ACHN (cell line): Measurements from ENCODE around the gene TNFSF9.
"Not testable (repeated sequence)": the region's sequence is repeated elsewhere in the genome, so short reads cannot be mapped to it uniquely, and the experiment has no call there.

ENCODE experiments used
- DNase-seq: peaks from one replicate; pipeline ENCODE4 v3.0.0-alpha.2; 2015
- in situ Hi-C: cut with HindIII; loops from 2 replicates; pipeline ENCODE4 v1.10.0; 2017; ENCODE audit warnings: low sequenced_read_pairs, low pct_ligation_motif_present, low pct_unique_long_range_greater_than_20kb

TNFSF9 gene

DNA sequence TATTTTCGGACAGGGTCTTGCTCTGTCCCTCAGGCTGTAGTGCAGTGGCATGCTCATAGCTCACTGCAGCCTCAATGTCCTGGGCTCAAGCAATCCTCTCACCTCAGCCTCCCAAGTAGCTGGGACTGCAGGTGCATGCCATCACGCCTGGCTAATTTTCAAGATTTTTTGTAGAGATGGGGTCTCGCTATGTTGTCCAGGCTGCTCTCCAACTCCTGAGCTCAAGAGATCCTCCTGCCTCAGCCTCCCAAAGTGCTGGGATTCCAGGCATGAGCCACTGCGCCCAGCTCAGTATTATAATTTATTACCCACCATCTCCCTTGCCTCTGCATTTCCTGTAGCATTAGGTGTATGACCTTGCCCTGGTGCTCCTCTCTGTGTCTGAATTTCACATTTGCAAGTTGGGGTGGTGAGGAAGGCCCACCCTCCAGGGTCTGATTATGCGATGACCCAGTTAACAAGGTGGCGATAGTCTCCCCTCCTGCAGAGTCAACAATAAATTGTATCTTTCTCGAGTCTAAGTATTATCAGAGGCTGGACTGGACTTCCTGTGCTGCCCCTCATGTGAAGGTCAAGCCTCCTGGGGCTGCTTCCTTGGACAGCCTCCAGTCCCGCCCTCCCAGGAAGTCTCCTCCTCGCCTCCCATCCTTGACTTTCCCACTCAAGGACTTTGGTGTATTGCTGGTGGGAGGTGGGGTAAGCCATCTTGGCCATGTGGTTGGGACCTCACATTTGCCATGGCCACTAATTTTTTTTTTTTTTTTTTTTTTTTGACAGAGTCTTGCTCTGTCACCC lies 27.2 kb upstream of the TNFSF9 start:
- DNase-seq: no peak
- in situ Hi-C loops: no loop called here

GRCh38 chr19:6508028-6508771 lies 22.6 kb upstream of the TNFSF9 start:
- DNase-seq, in situ Hi-C loops: not testable (repeated sequence)

GRCh38 chr19:6509118-6509971 lies 21.5 kb upstream of the TNFSF9 start:
- DNase-seq: no peak
- in situ Hi-C loops: no loop called here

GRCh38 chr19:6510618-6511017 lies 20.2 kb upstream of the TNFSF9 start:
- no peak for DNase-seq
- in situ Hi-C loops: no loop called here

DNA sequence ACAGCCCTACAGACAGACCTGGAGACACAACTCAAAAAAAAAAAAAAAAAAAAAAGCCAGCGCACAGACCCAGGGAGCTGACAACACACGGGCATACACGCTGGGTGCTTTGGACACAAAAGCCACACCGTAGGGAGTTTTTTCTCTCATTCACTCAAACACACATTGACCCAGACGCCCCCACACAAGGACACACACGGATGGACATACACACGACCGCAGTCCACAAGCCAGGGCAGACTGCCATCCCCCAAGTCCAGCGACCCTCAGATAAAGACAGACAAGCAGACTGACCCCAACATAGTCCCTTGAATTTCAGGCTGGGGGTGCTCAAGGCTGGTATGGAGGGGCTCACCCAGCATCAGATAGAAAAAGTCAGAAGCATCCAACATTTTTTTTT lies 16.7 kb upstream of the TNFSF9 start:
- in situ Hi-C loops: no loop called here
- no peak for DNase-seq

DNA sequence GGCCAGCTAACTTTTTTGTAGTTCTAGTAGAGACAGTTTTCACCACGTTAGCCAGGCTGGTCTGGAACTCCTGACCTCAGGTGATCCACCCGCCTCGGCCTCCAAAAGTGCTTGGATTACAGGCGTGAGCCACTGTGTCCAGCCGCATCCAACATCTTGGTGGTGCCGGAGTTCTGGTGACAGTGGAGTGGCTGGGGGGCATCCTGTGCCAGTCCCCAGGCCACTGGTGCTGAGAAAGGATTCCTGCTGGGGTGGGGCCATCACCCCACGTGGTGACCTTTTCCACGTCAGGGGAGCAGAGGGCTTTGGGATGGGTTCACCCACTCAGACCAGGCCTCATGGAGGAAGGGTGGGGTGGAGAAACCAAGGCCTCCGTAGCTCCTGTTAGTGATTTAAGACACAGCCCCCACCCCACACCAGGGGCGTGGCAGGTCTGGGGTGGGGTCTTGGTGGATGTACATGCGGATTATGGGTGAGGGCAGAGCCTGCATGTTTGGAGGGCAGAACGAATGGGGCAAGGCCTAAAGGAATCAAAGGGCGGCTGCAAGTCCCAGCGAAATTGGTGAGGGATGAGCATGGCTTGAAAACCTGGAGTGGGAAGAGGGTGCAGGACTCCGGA lies 15.8 kb upstream of the TNFSF9 start:
- in situ Hi-C loops: no loop called here

GRCh38 chr19:6516018-6516658 lies 14.7 kb upstream of the TNFSF9 start:
- in situ Hi-C loops: no loop called here
- peak; percentile 95 for DNase-seq

More for the DNA sequence above, 15.8 kb upstream of the TNFSF9 start:
- no peak for DNase-seq

DNA sequence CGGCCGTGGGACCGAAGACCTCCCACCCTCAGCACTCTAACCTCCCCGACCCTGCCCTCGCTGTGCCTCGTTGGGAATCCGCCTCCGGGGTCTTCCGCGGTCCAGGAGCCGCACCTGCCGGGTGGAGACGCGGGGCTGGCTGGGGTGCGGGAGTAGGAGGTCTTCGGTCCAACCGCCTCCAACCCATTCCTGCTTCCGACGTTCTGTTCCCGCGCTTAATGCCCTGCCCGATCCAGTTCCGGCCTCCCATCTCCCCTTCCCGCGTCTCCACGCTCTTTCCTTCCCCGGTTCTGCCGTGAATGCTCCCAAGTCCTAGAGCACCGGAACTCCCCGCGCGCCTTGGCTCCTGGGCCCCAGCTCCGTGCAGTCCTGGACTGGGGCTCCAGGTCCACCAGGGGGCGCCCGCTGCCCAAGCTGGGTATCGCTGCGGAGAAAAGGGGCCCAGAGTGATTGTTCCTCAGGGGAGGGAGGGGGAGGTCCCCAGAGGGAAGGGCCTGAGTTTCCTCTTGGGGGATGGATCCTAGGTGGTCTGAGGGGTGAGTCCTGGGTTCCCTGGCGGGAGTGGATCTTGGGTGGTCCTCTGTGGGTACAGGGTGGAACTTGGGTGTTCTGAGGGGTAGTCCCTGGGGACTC lies 14.1 kb upstream of the TNFSF9 start:
- peak; percentile 87 for DNase-seq
- in situ Hi-C loops: no loop called here

DNA sequence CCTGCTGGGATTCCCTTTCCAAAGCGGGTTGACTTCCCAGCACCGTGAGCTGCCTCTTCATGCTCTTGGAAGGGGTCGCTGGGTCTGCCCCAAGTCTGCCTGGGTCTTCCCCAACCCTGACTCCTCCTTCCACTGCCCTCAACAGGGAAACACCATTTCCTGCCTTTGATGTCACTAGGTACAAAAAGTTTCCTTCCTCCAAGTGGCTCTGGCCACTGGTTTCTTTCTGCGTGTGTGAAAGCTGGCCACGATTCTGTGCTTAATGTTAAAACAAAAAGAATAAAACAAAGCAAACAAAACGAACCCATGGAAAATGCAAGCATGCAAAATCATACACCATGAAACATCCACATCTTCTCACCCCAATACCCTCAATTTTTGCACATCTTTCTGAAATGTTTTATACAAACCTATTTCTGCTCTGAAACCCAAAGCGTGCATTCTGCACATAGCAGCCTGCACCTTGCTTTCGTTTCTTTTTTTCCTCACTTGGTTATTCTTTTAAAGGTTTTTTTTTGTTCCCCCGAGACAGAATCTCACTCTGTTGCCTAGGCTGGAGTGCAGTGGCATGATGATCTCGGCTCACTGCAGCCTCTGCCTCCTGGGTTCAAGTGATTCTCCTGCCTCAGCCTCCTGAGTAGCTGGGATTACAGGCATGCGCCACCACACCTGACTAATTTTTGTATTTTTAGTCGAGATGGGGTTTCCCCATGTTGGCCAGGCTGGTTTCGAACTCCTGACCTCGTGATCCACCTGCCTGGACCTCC lies 12.5 kb upstream of the TNFSF9 start:
- in situ Hi-C loops: no loop called here
- DNase-seq: no peak

- DNase-seq: peak; percentile 90
- in situ Hi-C loops: no loop called here
Observed at GRCh38 chr19:6519289-6519688, 11.5 kb upstream of the TNFSF9 start.

GRCh38 chr19:6521718-6522646 lies 8.8 kb upstream of the TNFSF9 start:
- in situ Hi-C loops: no loop called here
- peak; percentile 75 for DNase-seq

DNA sequence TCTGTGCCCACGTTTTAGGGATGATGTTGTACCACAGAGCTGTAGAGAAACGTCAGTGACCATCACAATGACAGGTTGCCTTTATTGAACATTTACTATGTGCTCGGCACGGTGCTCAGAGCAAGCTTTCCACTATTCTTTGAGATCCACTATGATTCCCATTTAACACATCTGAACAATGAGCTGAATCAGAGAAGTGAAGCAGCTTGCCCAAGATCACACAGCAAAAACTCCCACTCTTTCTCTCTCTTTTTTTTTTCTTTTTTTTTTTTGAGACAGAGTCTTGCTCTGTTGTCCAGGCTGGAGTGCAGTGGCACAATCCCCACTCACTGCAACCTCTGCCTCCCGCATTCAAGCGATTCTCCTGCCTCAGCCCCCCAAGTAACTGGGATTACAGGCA lies 8.1 kb upstream of the TNFSF9 start:
- DNase-seq: no peak
- in situ Hi-C loops: no loop called here

DNA sequence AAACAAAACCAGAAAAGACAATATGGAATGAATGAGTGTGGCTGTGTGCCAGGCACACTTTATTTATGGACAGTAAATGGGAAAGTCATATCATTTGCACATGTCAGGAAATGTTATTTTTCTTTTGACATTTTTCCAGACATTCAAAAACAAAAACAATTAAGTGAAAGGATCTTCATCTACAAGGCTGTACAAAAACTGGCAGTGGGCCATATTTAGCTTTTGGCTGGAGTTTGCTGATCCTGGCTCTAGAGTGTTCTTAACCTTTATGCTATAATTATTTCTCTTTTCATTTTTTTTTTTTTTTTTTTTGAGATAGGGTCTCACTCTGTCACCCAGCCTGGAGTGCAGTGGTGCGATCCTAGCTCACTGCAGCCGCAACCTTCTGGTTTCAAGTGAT lies 6.5 kb upstream of the TNFSF9 start:
- DNase-seq: no peak
- in situ Hi-C loops: no loop called here

DNA sequence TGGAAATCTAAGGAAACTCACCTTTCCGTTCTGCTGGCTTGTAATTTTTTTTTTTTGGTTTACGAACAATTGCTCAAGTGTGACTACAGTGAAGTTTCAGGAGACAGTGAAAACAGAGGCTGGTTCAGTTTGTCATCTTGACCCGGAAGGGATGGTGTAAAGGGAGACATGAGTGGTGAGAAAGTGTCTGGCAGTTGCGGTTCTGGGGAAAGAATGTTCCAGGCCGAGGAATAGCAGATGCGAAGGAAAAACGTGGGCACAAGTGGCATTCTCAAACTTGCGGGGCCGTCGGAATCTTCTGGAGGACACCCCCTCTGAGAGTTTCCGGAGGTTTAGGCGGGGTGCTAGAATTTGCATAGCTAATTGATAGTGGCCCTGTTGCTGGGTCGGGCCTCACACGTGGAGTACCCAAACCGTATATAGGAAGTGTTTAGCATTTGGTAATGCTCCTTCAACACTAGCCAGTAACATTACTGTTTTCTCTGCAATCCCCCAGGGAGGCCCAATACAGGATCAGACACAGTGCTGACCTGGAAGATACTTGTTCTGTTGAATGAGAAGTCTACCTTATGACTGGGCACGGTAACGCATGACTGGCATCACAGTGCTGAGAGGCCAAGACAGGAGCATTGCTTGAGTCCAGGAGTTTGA lies 2.8 kb upstream of the TNFSF9 start:
- in situ Hi-C loops: no loop called here
- DNase-seq: peak; percentile 52

- in situ Hi-C loops: no loop called here
- peak; percentile 55 for DNase-seq
Observed at GRCh38 chr19:6528544-6529121, 2.2 kb upstream of the TNFSF9 start.
